DOHH2 (cell line): ENCODE results near the gene C1orf105.

Experiments used
- EZH2phosphoT487 ChIP-seq: fragments of 200-600 bp; sonication (generic); IDR thresholded peaks from 2 replicates; pipeline ENCODE4 v1.6.1; 2017; ENCODE audit warnings: borderline replicate concordance, mild to moderate bottlenecking, antibody characterized with exemption, low read length, moderate library complexity, mixed read lengths
- TF ChIP-seq, protein P1 (sequence below): fragments of 200-600 bp; sonication (generic); IDR thresholded peaks from one replicate; pipeline ENCODE4 v1.5.1; 2014; ENCODE audit warnings: antibody characterized with exemption, mild to moderate bottlenecking, low read depth, low read length; ENCODE audit not compliant: poor library complexity, severe bottlenecking

- TF ChIP-seq, protein P1, sequence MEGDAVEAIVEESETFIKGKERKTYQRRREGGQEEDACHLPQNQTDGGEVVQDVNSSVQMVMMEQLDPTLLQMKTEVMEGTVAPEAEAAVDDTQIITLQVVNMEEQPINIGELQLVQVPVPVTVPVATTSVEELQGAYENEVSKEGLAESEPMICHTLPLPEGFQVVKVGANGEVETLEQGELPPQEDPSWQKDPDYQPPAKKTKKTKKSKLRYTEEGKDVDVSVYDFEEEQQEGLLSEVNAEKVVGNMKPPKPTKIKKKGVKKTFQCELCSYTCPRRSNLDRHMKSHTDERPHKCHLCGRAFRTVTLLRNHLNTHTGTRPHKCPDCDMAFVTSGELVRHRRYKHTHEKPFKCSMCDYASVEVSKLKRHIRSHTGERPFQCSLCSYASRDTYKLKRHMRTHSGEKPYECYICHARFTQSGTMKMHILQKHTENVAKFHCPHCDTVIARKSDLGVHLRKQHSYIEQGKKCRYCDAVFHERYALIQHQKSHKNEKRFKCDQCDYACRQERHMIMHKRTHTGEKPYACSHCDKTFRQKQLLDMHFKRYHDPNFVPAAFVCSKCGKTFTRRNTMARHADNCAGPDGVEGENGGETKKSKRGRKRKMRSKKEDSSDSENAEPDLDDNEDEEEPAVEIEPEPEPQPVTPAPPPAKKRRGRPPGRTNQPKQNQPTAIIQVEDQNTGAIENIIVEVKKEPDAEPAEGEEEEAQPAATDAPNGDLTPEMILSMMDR: no peak
- TF ChIP-seq EZH2phosphoT487: no peak
Observed at GRCh38 chr1:172431204-172431603, 10.7 kb downstream of the C1orf105 start.
